IMR-90 (cell line): Measurements from ENCODE around the gene RAB3C. TPM values are rescaled to one million over a fixed set of nuclear protein-coding genes. Genes with fewer than 3 reads are reported as not detected.

Experiments used
- ATAC-seq: fragments of 200-7000 bp; cut with Tn5 transposase; 2 replicates; pipeline ENCODE4 v1.9.1; 2020; ENCODE audit warnings: low read depth, mild to moderate bottlenecking, moderate library complexity
- BruUV-seq: library from RNA; stranded (reverse); fragments of 400-500 nt; replicated peaks from 2 replicates; lab custom pipeline; 2021; lab: Mats Ljungman, UMichigan
- CTCF ChIA-PET: fragments of 300-600 bp; formaldehyde crosslinking; extraction: SDS; loops from one replicate; lab custom pipeline; 2021; ENCODE audit warnings: antibody characterized with exemption; lab: Yijun Ruan, JAX
- POLR2A ChIA-PET: fragments of 300-600 bp; sonication (Branson Sonifier 250); formaldehyde crosslinking; loops from one replicate; lab custom pipeline; 2022; ENCODE audit warnings: antibody characterized with exemption; ENCODE audit not compliant: unreplicated experiment; lab: Charles Lee
- DNase-seq: peaks from one replicate; pipeline ENCODE4 v3.0.0; 2013
- H2AFZ ChIP-seq: replicated peaks from 2 replicates; pipeline ENCODE3; 2013; ENCODE audit warnings: low read length, mild to moderate bottlenecking; ENCODE audit not compliant: poor library complexity
- H2AK5ac ChIP-seq: 2 replicates; pipeline ENCODE4 v1.6.1; 2013; ENCODE audit warnings: low read depth, low read length, inconsistent platforms
- H2AK9ac ChIP-seq: replicated peaks from 2 replicates; pipeline ENCODE3; 2013; ENCODE audit warnings: mild to moderate bottlenecking, low read depth, low read length, moderate library complexity; ENCODE audit not compliant: poor library complexity
- H2BK120ac ChIP-seq: 2 replicates; pipeline ENCODE4 v1.6.1; 2013; ENCODE audit warnings: low read depth, low read length, inconsistent platforms
- H2BK15ac ChIP-seq: 3 replicates; pipeline ENCODE4 v1.6.1; 2013; ENCODE audit warnings: low read depth, low read length, inconsistent platforms
- H2BK20ac ChIP-seq: 2 replicates; pipeline ENCODE4 v1.6.1; 2013; ENCODE audit warnings: low read depth, mild to moderate bottlenecking, inconsistent platforms, low read length, moderate library complexity
- H2BK5ac ChIP-seq: 2 replicates; pipeline ENCODE4 v1.6.1; 2013; ENCODE audit warnings: mild to moderate bottlenecking, low read depth, low read length, inconsistent platforms; ENCODE audit not compliant: poor library complexity, severe bottlenecking
- H3K14ac ChIP-seq: replicated peaks from 2 replicates; pipeline ENCODE4 v1.6.1; 2013; ENCODE audit warnings: low read depth, low read length, inconsistent platforms
- H3K18ac ChIP-seq: 2 replicates; pipeline ENCODE4 v1.6.1; 2013; ENCODE audit warnings: low read depth, low read length, control low read depth
- H3K23ac ChIP-seq: 2 replicates; pipeline ENCODE4 v1.6.1; 2013; ENCODE audit warnings: low read depth, low read length, inconsistent platforms
- H3K27ac ChIP-seq: 2 replicates; pipeline ENCODE4 v1.5.1; 2013; ENCODE audit warnings: mild to moderate bottlenecking, control low read depth, low read length; ENCODE audit not compliant: insufficient read depth
- H3K27me3 ChIP-seq: 2 replicates; pipeline ENCODE4 v1.6.1; 2013; ENCODE audit warnings: low read length; ENCODE audit not compliant: control insufficient read depth, insufficient read depth
- H3K36me3 ChIP-seq: 2 replicates; pipeline ENCODE4 v1.6.1; 2013; ENCODE audit warnings: low read length, mixed read lengths; ENCODE audit not compliant: control insufficient read depth, insufficient read depth
- H3K4ac ChIP-seq: 2 replicates; pipeline ENCODE4 v1.6.1; 2013; ENCODE audit warnings: low read depth, low read length, inconsistent platforms
- H3K4me1 ChIP-seq: 2 replicates; pipeline ENCODE4 v1.6.1; 2013; ENCODE audit warnings: low read length, mixed read lengths; ENCODE audit not compliant: control insufficient read depth, insufficient read depth
- H3K4me2 ChIP-seq: 2 replicates; pipeline ENCODE4 v1.6.1; 2013; ENCODE audit warnings: low read depth, mild to moderate bottlenecking, control low read depth, low read length, moderate library complexity
- H3K4me3 ChIP-seq: 2 replicates; pipeline ENCODE4 v1.5.1; 2013; ENCODE audit warnings: low read depth, mild to moderate bottlenecking, control low read depth, low read length, moderate library complexity; ENCODE audit not compliant: insufficient read depth
- H3K56ac ChIP-seq: 2 replicates; pipeline ENCODE4 v1.6.1; 2013; ENCODE audit warnings: low read length, inconsistent platforms; ENCODE audit not compliant: insufficient read depth; ENCODE audit errors: extremely low read depth
- H3K79me1 ChIP-seq, 2 experiments: 2 replicates each; pipeline ENCODE4 v1.6.1; 2013; ENCODE audit warnings: low read length in 2 of 2, inconsistent platforms in 1 of 2, low read depth in 1 of 2
- H3K9ac ChIP-seq: 2 replicates; pipeline ENCODE4 v1.6.1; 2013; ENCODE audit warnings: low read depth, low read length, control low read depth
- H3K9me1 ChIP-seq: 2 replicates; pipeline ENCODE4 v1.6.1; 2013; ENCODE audit warnings: low read length, inconsistent platforms; ENCODE audit not compliant: insufficient read depth
- H3K9me3 ChIP-seq: 2 replicates; pipeline ENCODE4 v1.6.1; 2013; ENCODE audit warnings: low read length; ENCODE audit not compliant: control insufficient read depth, insufficient read depth
- H4K20me1 ChIP-seq: 2 replicates; pipeline ENCODE4 v1.6.1; 2013; ENCODE audit warnings: low read length, inconsistent platforms; ENCODE audit not compliant: insufficient read depth
- H4K5ac ChIP-seq: 2 replicates; pipeline ENCODE4 v1.6.1; 2013; ENCODE audit warnings: mild to moderate bottlenecking, low read depth, low read length, control low read depth
- H4K8ac ChIP-seq, 2 experiments: 2 replicates each; pipeline ENCODE4 v1.6.1; 2013; ENCODE audit warnings: low read depth in 2 of 2, low read length in 2 of 2, control low read depth in 1 of 2, inconsistent platforms in 1 of 2
- H4K91ac ChIP-seq: 2 replicates; pipeline ENCODE4 v1.6.1; 2013; ENCODE audit warnings: low read depth, low read length, inconsistent platforms; ENCODE audit not compliant: insufficient read depth
- CEBPB ChIP-seq: IDR thresholded peaks from 2 replicates; pipeline ENCODE4 v1.6.1; 2012; ENCODE audit warnings: low read depth, low read length, improper control_type of control experiment
- ELK1 ChIP-seq: fragments of 150-350 bp; IDR thresholded peaks from 2 replicates; pipeline ENCODE4 v1.6.1; 2016; ENCODE audit warnings: low read depth, mild to moderate bottlenecking, low read length, moderate library complexity, borderline replicate concordance
- FOS ChIP-seq: fragments of 150-350 bp; IDR thresholded peaks from 2 replicates; pipeline ENCODE4 v1.6.1; 2016; ENCODE audit warnings: low read depth, low read length
- POLR2A ChIP-seq: IDR thresholded peaks from 2 replicates; pipeline ENCODE4 v1.6.1; 2012; ENCODE audit warnings: mild to moderate bottlenecking, low read depth, low read length
- USF2 ChIP-seq: fragments of 150-350 bp; IDR thresholded peaks from 2 replicates; pipeline ENCODE4 v1.6.1; 2017; ENCODE audit warnings: mild to moderate bottlenecking, antibody characterized with exemption, low read length, low read depth
- WGBS, 2 experiments: methylation state at CpG; one replicate each; pipeline versions ENCODE4 v1.1.5 to v1.1.7; 2013; ENCODE audit warnings: missing lambda C conversion rate in 2 of 2; ENCODE audit not compliant: insufficient read length in 1 of 2; ENCODE audit errors: extremely low coverage in 2 of 2; 5-methylcytosine and 5-hydroxymethylcytosine counted together
- dilution Hi-C: fragments of 300-500 bp; cut with HindIII; formaldehyde crosslinking; loops from one replicate; pipeline ENCODE4 v1.14.3; 2018; ENCODE audit warnings: low sequenced_read_pairs; ENCODE audit not compliant: unreplicated experiment
- in situ Hi-C: fragments of 300-500 bp; cut with MboI; formaldehyde crosslinking; loops from 3 replicates; pipeline ENCODE4 v1.14.3; 2019; ENCODE audit warnings: low sequenced_read_pairs, inconsistent platforms, mixed read lengths
- intact Hi-C: fragments of 100-400 bp; cut with micrococcal nuclease; formaldehyde crosslinking; loops from 2 replicates; pipeline ENCODE4 v1.10.0; 2022
- polyA plus RNA-seq, 3 experiments: library from polyadenylated mRNA; depleted of rRNA; stranded (reverse); fragments of >200 nt; gene quantifications; 2 replicates each; pipeline ENCODE4 v1.2.3, GENCODE V29; 2012; ENCODE audit warnings: low replicate concordance in 1 of 3
- total RNA-seq: library from RNA; depleted of rRNA; stranded (reverse); fragments of >200 nt; gene quantifications from 2 replicates; pipeline ENCODE4 v1.2.3, GENCODE V29; 2012

RAB3C gene
- total and polyA plus RNA-seq, 2 of the 4 experiments (the other 2 are of a cell fraction), result not detected

- no TSS peak for BruUV-seq
- Histone ChIP-seq H3K9me3 (no peaks in the 10 kb centered on the region), H4K5ac (no peak overlapping the region), H4K8ac (no peak overlapping the region), H3K79me1 (no peaks in the 10 kb centered on the region), H4K20me1 (no peaks in the 10 kb centered on the region), H3K4ac (no peak overlapping the region), H2BK20ac (no peak overlapping the region), H3K4me1 (no peaks in the 10 kb centered on the region), H3K4me2 (no peak overlapping the region), H3K9me1 (no peaks in the 10 kb centered on the region), H3K27ac (no peak overlapping the region), H3K18ac (no peak overlapping the region), H2AFZ (no peak overlapping the region), H2BK120ac (no peak overlapping the region), H3K14ac (no peak overlapping the region), H3K27me3 (no peaks in the 10 kb centered on the region), H2BK5ac (no peak overlapping the region), H2AK5ac (no peak overlapping the region), H3K4me3 (no peak overlapping the region), H3K56ac (no peak overlapping the region), H2BK15ac (no peak overlapping the region), H3K36me3 (no peaks in the 10 kb centered on the region), H3K23ac (no peak overlapping the region), H2AK9ac (no peak overlapping the region), H3K9ac (no peak overlapping the region), H4K91ac (no peak overlapping the region)
- POLR2A ChIA-PET, result no interaction called here
- in situ Hi-C loops, result no loop called here
- DNase-seq, result no peak
- CTCF ChIA-PET, result no interaction called here
- WGBS, 2 experiments, result no CpG with 5 or more reads among the region's 2 CpGs
- TF ChIP-seq POLR2A (no peak), FOS (no peak), CEBPB (no peak), ELK1 (no peak), USF2 (no peak)
- dilution Hi-C loops, result no loop called here
- intact Hi-C loops, result no loop called here
- no peak for ATAC-seq
These were observed 52.5 kb downstream of the RAB3C start for GRCh38 chr5:58635416-58635815.
